ENCODE data around the gene ESAM. TPM values are rescaled to one million over a fixed set of nuclear protein-coding genes. Genes with fewer than 3 reads are reported as not detected.

The ESAM gene
- total RNA-seq, 1 donor from 2014 or later: 0.54 TPM

- Mint-ChIP-seq H3K4me3 (ENCODE audit: unreplicated experiment) (peak overlapping the region; percentile 17), H3K27ac (ENCODE audit: unreplicated experiment) (peak overlapping the region; percentile 44), H3K4me1 (ENCODE audit: low read depth, unreplicated experiment) (peaks cover 34% of the 10 kb centered on the region), H3K27me3 (ENCODE audit: unreplicated experiment) (peaks cover 6% of the 10 kb centered on the region), H3K36me3 (ENCODE audit: unreplicated experiment) (no peaks in the 10 kb centered on the region), H3K9me3 (ENCODE audit: unreplicated experiment) (peaks cover 13% of the 10 kb centered on the region)
- TF ChIP-seq, protein P1, sequence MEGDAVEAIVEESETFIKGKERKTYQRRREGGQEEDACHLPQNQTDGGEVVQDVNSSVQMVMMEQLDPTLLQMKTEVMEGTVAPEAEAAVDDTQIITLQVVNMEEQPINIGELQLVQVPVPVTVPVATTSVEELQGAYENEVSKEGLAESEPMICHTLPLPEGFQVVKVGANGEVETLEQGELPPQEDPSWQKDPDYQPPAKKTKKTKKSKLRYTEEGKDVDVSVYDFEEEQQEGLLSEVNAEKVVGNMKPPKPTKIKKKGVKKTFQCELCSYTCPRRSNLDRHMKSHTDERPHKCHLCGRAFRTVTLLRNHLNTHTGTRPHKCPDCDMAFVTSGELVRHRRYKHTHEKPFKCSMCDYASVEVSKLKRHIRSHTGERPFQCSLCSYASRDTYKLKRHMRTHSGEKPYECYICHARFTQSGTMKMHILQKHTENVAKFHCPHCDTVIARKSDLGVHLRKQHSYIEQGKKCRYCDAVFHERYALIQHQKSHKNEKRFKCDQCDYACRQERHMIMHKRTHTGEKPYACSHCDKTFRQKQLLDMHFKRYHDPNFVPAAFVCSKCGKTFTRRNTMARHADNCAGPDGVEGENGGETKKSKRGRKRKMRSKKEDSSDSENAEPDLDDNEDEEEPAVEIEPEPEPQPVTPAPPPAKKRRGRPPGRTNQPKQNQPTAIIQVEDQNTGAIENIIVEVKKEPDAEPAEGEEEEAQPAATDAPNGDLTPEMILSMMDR (IDR thresholded peaks at IDR 0.05; ENCODE audit: partially characterized antibody, unreplicated experiment): no peak
- no peak for DNase-seq
Observed at GRCh38 chr11:124727474-124727873, 34.6 kb downstream of the ESAM start.

- Mint-ChIP-seq H3K36me3 (ENCODE audit: unreplicated experiment) (no peaks in the 10 kb centered on the region), H3K9me3 (ENCODE audit: unreplicated experiment) (peaks cover 13% of the 10 kb centered on the region), H3K27me3 (ENCODE audit: unreplicated experiment) (peaks cover 8% of the 10 kb centered on the region), H3K4me1 (ENCODE audit: low read depth, unreplicated experiment) (peaks cover 36% of the 10 kb centered on the region), H3K27ac (ENCODE audit: unreplicated experiment) (peak overlapping the region; percentile 15), H3K4me3 (ENCODE audit: unreplicated experiment) (peak overlapping the region; percentile 43)
- TF ChIP-seq, protein P1 (IDR thresholded peaks at IDR 0.05; ENCODE audit: partially characterized antibody, unreplicated experiment): no peak
- DNase-seq: no peak
Observed at GRCh38 chr11:124725719-124726105, 36.4 kb downstream of the ESAM start.

GRCh38 chr11:124724979-124725718 lies 36.9 kb downstream of the ESAM start:
- H3K27ac Mint-ChIP-seq (ENCODE audit: unreplicated experiment): peak overlapping the region; percentile 10
- H3K27me3 Mint-ChIP-seq (ENCODE audit: unreplicated experiment): peaks cover 8% of the 10 kb centered on the region
- peaks cover 13% of the 10 kb centered on the region for H3K9me3 Mint-ChIP-seq (ENCODE audit: unreplicated experiment)
- H3K4me1 Mint-ChIP-seq (ENCODE audit: low read depth, unreplicated experiment): peaks cover 41% of the 10 kb centered on the region
- H3K4me3 Mint-ChIP-seq (ENCODE audit: unreplicated experiment): peak overlapping the region; percentile 43
- no peaks in the 10 kb centered on the region for H3K36me3 Mint-ChIP-seq (ENCODE audit: unreplicated experiment)
- TF ChIP-seq, protein P1 (IDR thresholded peaks at IDR 0.05; ENCODE audit: partially characterized antibody, unreplicated experiment): no peak
- peak; percentile 21 for DNase-seq

DNA sequence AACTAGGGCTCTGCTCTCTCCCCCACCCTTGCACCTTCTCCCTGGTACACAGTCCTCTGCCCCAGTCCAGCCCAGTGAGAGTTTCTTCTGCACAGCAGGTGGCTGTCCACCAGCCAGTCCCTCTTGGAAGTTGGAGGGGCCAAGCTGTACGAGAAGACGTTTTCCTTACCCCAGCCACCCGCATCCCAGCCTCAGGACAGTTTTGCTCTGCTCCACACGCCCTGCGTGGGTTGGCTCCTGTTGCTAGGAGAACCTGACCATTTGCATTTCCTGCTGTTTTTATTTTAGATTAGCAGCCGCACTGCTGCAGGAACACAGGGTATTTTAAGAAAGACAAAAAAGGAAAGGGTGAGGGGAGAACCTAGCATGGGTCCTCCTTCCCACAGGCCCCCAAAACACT lies 39.9 kb downstream of the ESAM start:
- H3K27ac Mint-ChIP-seq (ENCODE audit: unreplicated experiment): no peak overlapping the region

DNA sequence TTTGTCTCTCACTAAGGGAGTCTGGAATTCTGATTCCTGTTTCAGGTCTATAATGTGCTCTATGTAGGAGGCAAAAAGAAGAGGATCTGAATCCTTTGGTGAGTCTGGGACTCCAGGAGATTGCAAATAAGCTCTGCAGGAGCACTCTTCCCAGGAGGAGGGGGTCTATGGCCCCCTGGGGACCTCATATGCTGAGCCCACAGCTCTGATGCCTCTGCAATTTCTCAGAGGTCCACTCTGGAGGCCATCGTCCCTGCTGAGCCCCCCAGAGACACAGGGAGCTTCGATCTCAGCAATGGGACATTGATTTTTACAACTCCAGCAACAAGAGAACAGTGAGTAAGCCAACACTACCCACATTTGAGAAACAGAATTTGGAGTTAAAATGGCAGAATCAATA lies 42.6 kb downstream of the ESAM start:
- TF ChIP-seq, protein P1 (IDR thresholded peaks at IDR 0.05; ENCODE audit: partially characterized antibody, unreplicated experiment): no peak
- Mint-ChIP-seq H3K9me3 (ENCODE audit: unreplicated experiment) (peaks cover 8% of the 10 kb centered on the region), H3K36me3 (ENCODE audit: unreplicated experiment) (no peaks in the 10 kb centered on the region), H3K4me1 (ENCODE audit: low read depth, unreplicated experiment) (peaks cover 35% of the 10 kb centered on the region), H3K27ac (ENCODE audit: unreplicated experiment) (peak overlapping the region; percentile 65), H3K27me3 (ENCODE audit: unreplicated experiment) (peaks cover 14% of the 10 kb centered on the region), H3K4me3 (ENCODE audit: unreplicated experiment) (peak overlapping the region; percentile 84)
- peak; percentile 51 for DNase-seq

More for the DNA sequence above, 39.9 kb downstream of the ESAM start:
- Mint-ChIP-seq H3K4me1 (ENCODE audit: low read depth, unreplicated experiment) (peaks cover 54% of the 10 kb centered on the region), H3K9me3 (ENCODE audit: unreplicated experiment) (peaks cover 16% of the 10 kb centered on the region), H3K4me3 (ENCODE audit: unreplicated experiment) (no peak overlapping the region), H3K36me3 (ENCODE audit: unreplicated experiment) (no peaks in the 10 kb centered on the region), H3K27me3 (ENCODE audit: unreplicated experiment) (peaks cover 10% of the 10 kb centered on the region)
- TF ChIP-seq, protein P1 (IDR thresholded peaks at IDR 0.05; ENCODE audit: partially characterized antibody, unreplicated experiment): no peak
- no peak for DNase-seq

Data from glutamatergic neuron (in vitro differentiated cells).